ENCODE data around the gene CDKL4. TPM values are rescaled to one million over a fixed set of nuclear protein-coding genes. Genes with fewer than 3 reads are reported as not detected.

Gene CDKL4
- total and polyA plus RNA-seq, 7 donors = 0.54 to 3.3 (median 1.3) TPM; not detected in 3

DNA sequence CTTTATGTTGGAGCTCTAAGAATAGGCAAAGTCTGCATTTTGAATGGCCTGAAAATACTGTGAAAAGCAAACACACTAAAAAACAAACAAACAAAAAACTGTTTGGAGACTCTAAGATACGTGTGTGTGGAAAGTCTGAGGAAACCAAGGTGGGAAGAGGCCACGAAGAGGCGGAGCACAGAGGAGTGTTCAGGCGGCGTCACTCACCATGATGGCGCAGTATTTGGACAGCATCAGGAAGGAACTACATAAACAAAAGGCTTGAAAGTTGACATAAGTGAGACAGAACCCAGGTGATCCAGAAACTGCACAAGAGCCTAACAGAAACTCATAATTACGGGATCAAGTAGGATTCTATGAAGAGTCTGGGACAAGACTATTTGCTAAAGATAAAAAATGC lies 72.1 kb downstream of the CDKL4 start:
- WGBS, 2 donors = 85 to 90% methylated on average over 7 of the region's 7 CpGs
- DNase-seq = no peak
- H3K36me3 ChIP-seq = no peaks in the 10 kb centered on the region
- intact Hi-C loops (cut with DNase I) = no loop called here
- no peaks in the 10 kb centered on the region for H3K27me3 ChIP-seq
- H3K9me3 ChIP-seq = no peaks in the 10 kb centered on the region
- no peak overlapping the region for H3K27ac ChIP-seq
- H3K4me3 ChIP-seq = no peak overlapping the region
- no peak for TF ChIP-seq POLR2A (IDR thresholded peaks at IDR 0.05)
- no peak for TF ChIP-seq EP300 (IDR thresholded peaks at IDR 0.05)
- TF ChIP-seq POLR2AphosphoS5 (IDR thresholded peaks at IDR 0.05) = no peak
- TF ChIP-seq, protein P1, sequence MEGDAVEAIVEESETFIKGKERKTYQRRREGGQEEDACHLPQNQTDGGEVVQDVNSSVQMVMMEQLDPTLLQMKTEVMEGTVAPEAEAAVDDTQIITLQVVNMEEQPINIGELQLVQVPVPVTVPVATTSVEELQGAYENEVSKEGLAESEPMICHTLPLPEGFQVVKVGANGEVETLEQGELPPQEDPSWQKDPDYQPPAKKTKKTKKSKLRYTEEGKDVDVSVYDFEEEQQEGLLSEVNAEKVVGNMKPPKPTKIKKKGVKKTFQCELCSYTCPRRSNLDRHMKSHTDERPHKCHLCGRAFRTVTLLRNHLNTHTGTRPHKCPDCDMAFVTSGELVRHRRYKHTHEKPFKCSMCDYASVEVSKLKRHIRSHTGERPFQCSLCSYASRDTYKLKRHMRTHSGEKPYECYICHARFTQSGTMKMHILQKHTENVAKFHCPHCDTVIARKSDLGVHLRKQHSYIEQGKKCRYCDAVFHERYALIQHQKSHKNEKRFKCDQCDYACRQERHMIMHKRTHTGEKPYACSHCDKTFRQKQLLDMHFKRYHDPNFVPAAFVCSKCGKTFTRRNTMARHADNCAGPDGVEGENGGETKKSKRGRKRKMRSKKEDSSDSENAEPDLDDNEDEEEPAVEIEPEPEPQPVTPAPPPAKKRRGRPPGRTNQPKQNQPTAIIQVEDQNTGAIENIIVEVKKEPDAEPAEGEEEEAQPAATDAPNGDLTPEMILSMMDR (IDR thresholded peaks at IDR 0.05) = no peak
- H3K4me1 ChIP-seq = no peaks in the 10 kb centered on the region

DNA sequence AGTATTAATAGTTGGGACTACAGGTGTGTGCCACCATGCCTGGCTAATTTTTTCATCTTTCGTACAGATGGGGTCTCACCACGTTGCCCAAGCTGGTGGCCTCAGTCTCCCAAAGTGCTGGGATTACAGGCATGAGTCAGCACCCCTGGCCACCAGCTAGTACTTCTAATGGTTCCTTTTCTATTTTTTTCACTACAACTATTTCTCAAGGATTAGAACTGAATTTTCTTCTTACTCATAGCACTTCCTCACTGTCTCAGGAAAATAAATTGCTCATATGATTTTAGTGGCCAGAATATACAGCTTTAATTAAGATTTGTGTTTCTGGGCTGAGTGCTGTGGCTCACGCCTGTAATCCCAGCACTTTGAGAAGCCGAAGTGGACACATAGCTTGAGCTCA lies 79.7 kb downstream of the CDKL4 start:
- no peaks in the 10 kb centered on the region for H3K9me3 ChIP-seq
- peaks cover 0 to 13% (median 10%) of the 10 kb centered on the region in 4 donors for H3K4me1 ChIP-seq
- 82% methylated on average over 4 of the region's 4 CpGs for WGBS, 2 donors
- no peaks in the 10 kb centered on the region for H3K27me3 ChIP-seq
- intact Hi-C loops (cut with DNase I) = no loop called here
- TF ChIP-seq POLR2A (IDR thresholded peaks at IDR 0.05) (no peak), EP300 (IDR thresholded peaks at IDR 0.05) (no peak), POLR2AphosphoS5 (IDR thresholded peaks at IDR 0.05) (no peak)
- TF ChIP-seq, protein P1 (IDR thresholded peaks at IDR 0.05) = no peak
- no peak overlapping the region for H3K4me3 ChIP-seq
- no peak overlapping the region for H3K27ac ChIP-seq
- DNase-seq = no peak
- no peaks in the 10 kb centered on the region for H3K36me3 ChIP-seq

DNA sequence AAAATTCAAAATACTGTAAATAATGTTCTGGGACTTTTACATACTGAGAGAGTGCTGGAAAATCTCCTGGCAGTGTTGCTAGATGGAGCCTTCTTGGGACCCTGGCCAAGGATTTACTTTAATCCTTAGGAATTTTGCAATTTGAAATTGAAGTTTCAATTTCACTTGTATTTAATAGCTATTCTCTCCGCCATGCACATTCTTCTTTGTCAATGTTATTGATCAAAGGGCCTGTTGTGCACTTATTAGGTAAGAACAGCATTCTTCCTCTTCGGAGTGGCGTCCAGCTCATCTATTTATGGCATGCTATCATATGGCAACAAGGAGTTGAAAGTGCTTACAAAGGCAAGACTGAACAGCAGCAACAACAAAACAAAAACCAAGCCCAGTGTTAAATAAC lies 82.8 kb downstream of the CDKL4 start:
- no peak overlapping the region for H3K4me3 ChIP-seq
- no peaks in the 10 kb centered on the region for H3K27me3 ChIP-seq
- no peak for TF ChIP-seq EP300 (IDR thresholded peaks at IDR 0.05)
- no peak for TF ChIP-seq POLR2AphosphoS5 (IDR thresholded peaks at IDR 0.05)
- TF ChIP-seq, protein P1 (IDR thresholded peaks at IDR 0.05) = no peak
- no peak for TF ChIP-seq POLR2A (IDR thresholded peaks at IDR 0.05)
- intact Hi-C loops (cut with DNase I) = no loop called here
- H3K4me1 ChIP-seq = peaks cover 0 to 13% (median 10%) of the 10 kb centered on the region in 4 donors
- no peaks in the 10 kb centered on the region for H3K36me3 ChIP-seq
- 75 to 81% methylated on average over 3 of the region's 3 CpGs for WGBS, 2 donors
- H3K9me3 ChIP-seq = no peaks in the 10 kb centered on the region
- no peak overlapping the region for H3K27ac ChIP-seq
- DNase-seq = no peak

DNA sequence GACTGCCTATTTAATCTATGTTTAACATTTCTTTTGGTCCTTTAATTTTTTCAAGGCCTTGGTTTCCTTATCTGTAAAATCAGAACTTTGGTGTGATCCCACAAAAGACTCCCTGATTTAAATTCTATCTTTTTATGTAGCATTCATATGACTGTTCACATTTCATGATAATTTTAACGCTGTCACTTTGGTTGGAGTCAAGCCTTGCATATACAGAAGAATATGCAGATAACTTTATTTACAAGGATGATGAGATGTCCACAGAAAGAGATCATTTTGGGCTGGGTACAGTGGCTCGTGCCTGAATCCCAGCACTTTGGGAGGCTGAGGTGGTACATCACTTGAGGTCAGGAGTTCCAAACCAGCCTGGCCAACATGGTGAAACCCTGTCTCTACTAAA lies 84.5 kb downstream of the CDKL4 start:
- H3K4me3 ChIP-seq = no peak overlapping the region
- H3K36me3 ChIP-seq = no peaks in the 10 kb centered on the region
- H3K27ac ChIP-seq = no peak overlapping the region
- H3K27me3 ChIP-seq = no peaks in the 10 kb centered on the region
- no peak for TF ChIP-seq POLR2AphosphoS5 (IDR thresholded peaks at IDR 0.05)
- no peak for TF ChIP-seq POLR2A (IDR thresholded peaks at IDR 0.05)
- no peak for TF ChIP-seq EP300 (IDR thresholded peaks at IDR 0.05)
- TF ChIP-seq, protein P1 (IDR thresholded peaks at IDR 0.05) = no peak
- peaks cover 0 to 13% (median 10%) of the 10 kb centered on the region in 4 donors for H3K4me1 ChIP-seq
- 93 to 94% methylated on average over 2 of the region's 2 CpGs for WGBS, 2 donors
- no peaks in the 10 kb centered on the region for H3K9me3 ChIP-seq
- intact Hi-C loops (cut with DNase I) = no loop called here
- no peak for DNase-seq

DNA sequence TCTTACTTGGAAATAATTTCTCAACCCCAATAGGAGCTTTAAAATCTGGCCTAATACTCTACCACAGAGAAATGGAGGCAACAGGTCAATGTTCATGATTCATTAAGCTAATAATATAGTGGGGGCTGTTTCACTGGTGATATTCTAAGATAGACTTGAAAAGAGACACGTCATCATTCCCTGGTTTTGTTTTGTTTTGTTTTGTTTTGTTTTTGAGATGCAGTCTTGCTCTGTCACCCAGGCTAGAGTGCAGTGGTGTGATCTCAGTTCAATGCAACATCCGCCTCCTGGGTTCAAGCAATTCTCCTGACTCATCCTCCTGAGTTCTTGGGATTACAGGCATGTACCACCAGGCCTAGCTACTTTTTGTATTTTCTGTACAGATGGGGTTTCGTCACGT lies 85.4 kb downstream of the CDKL4 start:
- intact Hi-C loops (cut with DNase I) = no loop called here
- H3K27me3 ChIP-seq = no peaks in the 10 kb centered on the region
- no peak overlapping the region for H3K4me3 ChIP-seq
- no peaks in the 10 kb centered on the region for H3K9me3 ChIP-seq
- H3K36me3 ChIP-seq = no peaks in the 10 kb centered on the region
- no peak for DNase-seq
- no peak overlapping the region for H3K27ac ChIP-seq
- H3K4me1 ChIP-seq = peaks cover 0 to 13% (median 10%) of the 10 kb centered on the region in 4 donors
- TF ChIP-seq EP300 (IDR thresholded peaks at IDR 0.05) (no peak), POLR2AphosphoS5 (IDR thresholded peaks at IDR 0.05) (no peak), POLR2A (IDR thresholded peaks at IDR 0.05) (no peak)
- 91 to 92% methylated on average over 4 of the region's 4 CpGs for WGBS, 2 donors

Measured in sigmoid colon (tissue), 7 donors.